H9 (cell line): ENCODE data around the gene DAPK1. TPM values are rescaled to one million over a fixed set of nuclear protein-coding genes. Genes with fewer than 3 reads are reported as not detected.

Source experiments
- DNase-seq: peaks from one replicate; pipeline ENCODE4 v3.0.0-alpha.2; 2017
- H2AFZ ChIP-seq: one replicate; pipeline ENCODE4 v1.6.1; 2013; ENCODE audit warnings: mild to moderate bottlenecking, low read length, control low read depth, moderate library complexity
- H2AK5ac ChIP-seq: 2 replicates; pipeline ENCODE4 v1.6.1; 2013; ENCODE audit warnings: low read length, control low read depth, mixed read lengths; ENCODE audit not compliant: insufficient read length
- H2BK120ac ChIP-seq: one replicate; pipeline ENCODE4 v1.6.1; 2013; ENCODE audit warnings: low read depth, mild to moderate bottlenecking, low read length, control low read depth, inconsistent platforms; ENCODE audit not compliant: poor library complexity, severe bottlenecking
- H2BK12ac ChIP-seq: 2 replicates; pipeline ENCODE4 v1.6.1; 2013; ENCODE audit warnings: low read length, control low read depth, mixed read lengths, low read depth; ENCODE audit not compliant: insufficient read length
- H2BK15ac ChIP-seq: 2 replicates; pipeline ENCODE4 v1.6.1; 2013; ENCODE audit warnings: low read depth, low read length, control low read depth
- H2BK20ac ChIP-seq: one replicate; pipeline ENCODE4 v1.6.1; 2013; ENCODE audit warnings: low read depth, mild to moderate bottlenecking, low read length, control low read depth, inconsistent platforms; ENCODE audit not compliant: poor library complexity, severe bottlenecking
- H2BK5ac ChIP-seq: 2 replicates; pipeline ENCODE4 v1.6.1; 2013; ENCODE audit warnings: low read length, control low read depth, mixed read lengths; ENCODE audit not compliant: insufficient read length
- H3K14ac ChIP-seq: 2 replicates; pipeline ENCODE4 v1.6.1; 2013; ENCODE audit warnings: low read length, control low read depth; ENCODE audit not compliant: insufficient read depth
- H3K18ac ChIP-seq: 2 replicates; pipeline ENCODE4 v1.6.1; 2013; ENCODE audit warnings: low read depth, mild to moderate bottlenecking, mixed read lengths, low read length, control low read depth; ENCODE audit not compliant: insufficient read length
- H3K23ac ChIP-seq: 2 replicates; pipeline ENCODE4 v1.6.1; 2013; ENCODE audit warnings: low read length, control low read depth, mixed read lengths, low read depth; ENCODE audit not compliant: insufficient read length
- H3K23me2 ChIP-seq: 2 replicates; pipeline ENCODE4 v1.6.1; 2013; ENCODE audit warnings: low read depth, mild to moderate bottlenecking, mixed read lengths, low read length, control low read depth; ENCODE audit not compliant: insufficient read length, poor library complexity, severe bottlenecking
- H3K27ac ChIP-seq: 2 replicates; pipeline ENCODE4 v1.5.1; 2013; ENCODE audit warnings: low read length, control low read depth, mixed read lengths, low read depth; ENCODE audit not compliant: insufficient read length
- H3K27me3 ChIP-seq: 2 replicates; pipeline ENCODE4 v1.6.1; 2013; ENCODE audit warnings: low read length, control low read depth, inconsistent platforms; ENCODE audit not compliant: insufficient read depth
- H3K4ac ChIP-seq: 2 replicates; pipeline ENCODE4 v1.6.1; 2013; ENCODE audit warnings: low read depth, mild to moderate bottlenecking, control low read depth, inconsistent platforms, low read length, moderate library complexity
- H3K4me1 ChIP-seq: 2 replicates; pipeline ENCODE4 v1.6.1; 2013; ENCODE audit warnings: low read length, control low read depth, inconsistent platforms; ENCODE audit not compliant: insufficient read depth
- H3K4me2 ChIP-seq: 2 replicates; pipeline ENCODE4 v1.6.1; 2013; ENCODE audit warnings: low read length, control low read depth, mixed read lengths; ENCODE audit not compliant: insufficient read length, insufficient read depth
- H3K56ac ChIP-seq: 2 replicates; pipeline ENCODE4 v1.6.1; 2013; ENCODE audit warnings: low read depth, mild to moderate bottlenecking, mixed read lengths, low read length, control low read depth; ENCODE audit not compliant: insufficient read length
- H3K79me1 ChIP-seq: 2 replicates; pipeline ENCODE4 v1.6.1; 2013; ENCODE audit warnings: low read depth, mild to moderate bottlenecking, moderate library complexity, low read length, control low read depth, inconsistent platforms; ENCODE audit not compliant: insufficient read depth, poor library complexity, severe bottlenecking
- H3K79me2 ChIP-seq: 2 replicates; pipeline ENCODE4 v1.6.1; 2013; ENCODE audit warnings: low read length, control low read depth, inconsistent platforms; ENCODE audit not compliant: insufficient read depth
- H3K9ac ChIP-seq: 2 replicates; pipeline ENCODE4 v1.6.1; 2013; ENCODE audit warnings: low read length, control low read depth, mixed read lengths; ENCODE audit not compliant: insufficient read length; ENCODE audit errors: extremely low read depth
- H3K9me3 ChIP-seq: one replicate; pipeline ENCODE4 v1.6.1; 2013; ENCODE audit warnings: low read depth, low read length, inconsistent platforms; ENCODE audit not compliant: control insufficient read depth
- H3T11ph ChIP-seq: one replicate; pipeline ENCODE4 v1.6.1; 2013; ENCODE audit warnings: mild to moderate bottlenecking, low read length, control low read depth, inconsistent platforms
- H4K20me1 ChIP-seq: one replicate; pipeline ENCODE4 v1.6.1; 2013; ENCODE audit not compliant: control insufficient read depth, insufficient read length, insufficient read depth
- H4K5ac ChIP-seq: 2 replicates; pipeline ENCODE4 v1.6.1; 2013; ENCODE audit warnings: low read depth, mild to moderate bottlenecking, mixed read lengths, low read length, control low read depth; ENCODE audit not compliant: insufficient read length
- H4K8ac ChIP-seq: replicated peaks from 2 replicates; pipeline ENCODE4 v1.6.1; 2013; ENCODE audit warnings: low read length, control low read depth, mixed read lengths, low read depth; ENCODE audit not compliant: insufficient read length
- H4K91ac ChIP-seq: 2 replicates; pipeline ENCODE4 v1.6.1; 2013; ENCODE audit warnings: low read depth, mild to moderate bottlenecking, moderate library complexity, mixed read lengths, low read length, control low read depth; ENCODE audit not compliant: insufficient read length
- H3K27ac Mint-ChIP-seq, 3 experiments: 2 replicates in 2 of 3; 3 replicates in 1 of 3; pipeline ENCODE4 v1.8.0; 2020 to 2021; ENCODE audit warnings: mixed read lengths in 3 of 3, mild to moderate bottlenecking in 1 of 3, moderate library complexity in 1 of 3
- H3K27me3 Mint-ChIP-seq: 2 replicates; pipeline ENCODE4 v1.8.0; 2021; ENCODE audit warnings: low read depth, mild to moderate bottlenecking, moderate library complexity, mixed read lengths
- H3K36me3 Mint-ChIP-seq, 3 experiments: 2 replicates in 2 of 3; 3 replicates in 1 of 3; pipeline ENCODE4 v1.8.0; 2020 to 2021; ENCODE audit warnings: low read depth in 3 of 3, mixed read lengths in 3 of 3; ENCODE audit not compliant: insufficient read depth in 1 of 3
- H3K4me1 Mint-ChIP-seq, 2 experiments: 2 replicates each; pipeline ENCODE4 v1.8.0; 2020; ENCODE audit warnings: mixed read lengths in 2 of 2
- H3K4me3 Mint-ChIP-seq, 2 experiments: 2 replicates in 1 of 2; 3 replicates in 1 of 2; pipeline ENCODE4 v1.8.0; 2020 to 2021; ENCODE audit warnings: mild to moderate bottlenecking in 2 of 2, mixed read lengths in 2 of 2, moderate library complexity in 1 of 2
- H3K9me3 Mint-ChIP-seq, 2 experiments: 2 replicates in 1 of 2; 3 replicates in 1 of 2; pipeline ENCODE4 v1.8.0; 2020; ENCODE audit warnings: mild to moderate bottlenecking in 2 of 2, mixed read lengths in 2 of 2, moderate library complexity in 1 of 2
- total RNA-seq: library from RNA; stranded (reverse); gene quantifications from 2 replicates; pipeline ENCODE4 v1.2.1, GENCODE V29; 2021
- TF ChIP-seq, protein P1 (sequence below): fragments of 200-600 bp; sonication (generic); conservative IDR thresholded peaks from 3 replicates; pipeline ENCODE4 v1.8.0; 2021; ENCODE audit warnings: antibody characterized with exemption, mild to moderate bottlenecking

The DAPK1 gene
- total RNA-seq, 1 experiment from 2014 or later: 79.4 TPM

DNA sequence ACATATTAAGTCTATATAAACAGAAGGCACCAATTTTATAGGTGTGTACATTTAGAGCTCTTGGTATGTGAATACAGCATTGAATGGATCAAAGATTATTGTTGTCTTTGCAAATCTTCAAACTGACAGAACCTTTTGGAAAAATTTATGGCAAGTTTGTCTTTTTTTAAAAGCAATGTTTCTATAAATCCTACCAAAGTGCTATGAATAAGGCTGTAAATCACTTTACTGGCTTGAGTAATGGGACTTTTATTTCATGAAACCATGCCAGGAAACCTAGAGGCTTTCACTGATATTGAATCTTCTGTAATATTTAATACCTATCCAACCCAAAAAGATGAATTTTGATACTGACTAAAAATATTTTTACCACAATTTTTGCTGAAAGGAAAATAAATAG lies 7.4 kb upstream of the DAPK1 start:
- no peak overlapping the region for H3K4me2 ChIP-seq
- no peaks in the 10 kb centered on the region for H3K9me3 ChIP-seq
- H2BK12ac ChIP-seq: no peak overlapping the region
- no peak overlapping the region for H4K5ac ChIP-seq
- H3K36me3 Mint-ChIP-seq: no peaks in the 10 kb centered on the region
- H3K79me1 ChIP-seq: no peaks in the 10 kb centered on the region
- H4K8ac ChIP-seq: no peak overlapping the region
- no peak overlapping the region for H3K4ac ChIP-seq
- H3K4me1 Mint-ChIP-seq: peaks cover 6 to 20% of the 10 kb centered on the region in 2 experiments
- no peaks in the 10 kb centered on the region for H3K23me2 ChIP-seq
- H4K91ac ChIP-seq: no peak overlapping the region
- H2AFZ ChIP-seq: no peak overlapping the region
- no peak overlapping the region for H2BK15ac ChIP-seq
- TF ChIP-seq, protein P1, sequence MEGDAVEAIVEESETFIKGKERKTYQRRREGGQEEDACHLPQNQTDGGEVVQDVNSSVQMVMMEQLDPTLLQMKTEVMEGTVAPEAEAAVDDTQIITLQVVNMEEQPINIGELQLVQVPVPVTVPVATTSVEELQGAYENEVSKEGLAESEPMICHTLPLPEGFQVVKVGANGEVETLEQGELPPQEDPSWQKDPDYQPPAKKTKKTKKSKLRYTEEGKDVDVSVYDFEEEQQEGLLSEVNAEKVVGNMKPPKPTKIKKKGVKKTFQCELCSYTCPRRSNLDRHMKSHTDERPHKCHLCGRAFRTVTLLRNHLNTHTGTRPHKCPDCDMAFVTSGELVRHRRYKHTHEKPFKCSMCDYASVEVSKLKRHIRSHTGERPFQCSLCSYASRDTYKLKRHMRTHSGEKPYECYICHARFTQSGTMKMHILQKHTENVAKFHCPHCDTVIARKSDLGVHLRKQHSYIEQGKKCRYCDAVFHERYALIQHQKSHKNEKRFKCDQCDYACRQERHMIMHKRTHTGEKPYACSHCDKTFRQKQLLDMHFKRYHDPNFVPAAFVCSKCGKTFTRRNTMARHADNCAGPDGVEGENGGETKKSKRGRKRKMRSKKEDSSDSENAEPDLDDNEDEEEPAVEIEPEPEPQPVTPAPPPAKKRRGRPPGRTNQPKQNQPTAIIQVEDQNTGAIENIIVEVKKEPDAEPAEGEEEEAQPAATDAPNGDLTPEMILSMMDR: no peak
- no peaks in the 10 kb centered on the region for H3K4me1 ChIP-seq
- H3K27ac Mint-ChIP-seq: no peak overlapping the region
- no peak overlapping the region for H3K18ac ChIP-seq
- H3K56ac ChIP-seq: no peak overlapping the region
- H3K79me2 ChIP-seq: no peaks in the 10 kb centered on the region
- no peak overlapping the region for H2AK5ac ChIP-seq
- no peak overlapping the region for H3K27ac ChIP-seq
- H4K20me1 ChIP-seq: no peaks in the 10 kb centered on the region
- no peak overlapping the region for H3K23ac ChIP-seq
- no peak overlapping the region for H3T11ph ChIP-seq
- H3K27me3 ChIP-seq: no peaks in the 10 kb centered on the region
- no peaks in the 10 kb centered on the region for H3K9me3 Mint-ChIP-seq
- DNase-seq: no peak
- no peak overlapping the region for H3K4me3 Mint-ChIP-seq
- no peak overlapping the region for H2BK120ac ChIP-seq
- no peak overlapping the region for H2BK20ac ChIP-seq
- no peak overlapping the region for H3K9ac ChIP-seq
- H3K14ac ChIP-seq: no peak overlapping the region
- no peak overlapping the region for H2BK5ac ChIP-seq
- H3K27me3 Mint-ChIP-seq: peaks cover 13% of the 10 kb centered on the region
